GM12872 (cell line): ENCODE measurements around the gene C1QTNF5.

Source experiments
- TF ChIP-seq, protein P1 (sequence below): IDR thresholded peaks from 3 replicates; pipeline ENCODE4 v1.5.1; 2011; ENCODE audit warnings: low read depth, mild to moderate bottlenecking, low read length, moderate library complexity; ENCODE audit not compliant: insufficient read depth

The C1QTNF5 gene

GRCh38 chr11:119306373-119306890 is 34.3 kb downstream of the C1QTNF5 start:
- TF ChIP-seq, protein P1, sequence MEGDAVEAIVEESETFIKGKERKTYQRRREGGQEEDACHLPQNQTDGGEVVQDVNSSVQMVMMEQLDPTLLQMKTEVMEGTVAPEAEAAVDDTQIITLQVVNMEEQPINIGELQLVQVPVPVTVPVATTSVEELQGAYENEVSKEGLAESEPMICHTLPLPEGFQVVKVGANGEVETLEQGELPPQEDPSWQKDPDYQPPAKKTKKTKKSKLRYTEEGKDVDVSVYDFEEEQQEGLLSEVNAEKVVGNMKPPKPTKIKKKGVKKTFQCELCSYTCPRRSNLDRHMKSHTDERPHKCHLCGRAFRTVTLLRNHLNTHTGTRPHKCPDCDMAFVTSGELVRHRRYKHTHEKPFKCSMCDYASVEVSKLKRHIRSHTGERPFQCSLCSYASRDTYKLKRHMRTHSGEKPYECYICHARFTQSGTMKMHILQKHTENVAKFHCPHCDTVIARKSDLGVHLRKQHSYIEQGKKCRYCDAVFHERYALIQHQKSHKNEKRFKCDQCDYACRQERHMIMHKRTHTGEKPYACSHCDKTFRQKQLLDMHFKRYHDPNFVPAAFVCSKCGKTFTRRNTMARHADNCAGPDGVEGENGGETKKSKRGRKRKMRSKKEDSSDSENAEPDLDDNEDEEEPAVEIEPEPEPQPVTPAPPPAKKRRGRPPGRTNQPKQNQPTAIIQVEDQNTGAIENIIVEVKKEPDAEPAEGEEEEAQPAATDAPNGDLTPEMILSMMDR = no peak

GRCh38 chr11:119305556-119306372 is 34.9 kb downstream of the C1QTNF5 start:
- TF ChIP-seq, protein P1 = no peak

- TF ChIP-seq, protein P1 = no peak
These were observed 37.4 kb downstream of the C1QTNF5 start for GRCh38 chr11:119303227-119303718.

GRCh38 chr11:119300198-119300964 is 40.3 kb downstream of the C1QTNF5 start:
- TF ChIP-seq, protein P1 = no peak

DNA sequence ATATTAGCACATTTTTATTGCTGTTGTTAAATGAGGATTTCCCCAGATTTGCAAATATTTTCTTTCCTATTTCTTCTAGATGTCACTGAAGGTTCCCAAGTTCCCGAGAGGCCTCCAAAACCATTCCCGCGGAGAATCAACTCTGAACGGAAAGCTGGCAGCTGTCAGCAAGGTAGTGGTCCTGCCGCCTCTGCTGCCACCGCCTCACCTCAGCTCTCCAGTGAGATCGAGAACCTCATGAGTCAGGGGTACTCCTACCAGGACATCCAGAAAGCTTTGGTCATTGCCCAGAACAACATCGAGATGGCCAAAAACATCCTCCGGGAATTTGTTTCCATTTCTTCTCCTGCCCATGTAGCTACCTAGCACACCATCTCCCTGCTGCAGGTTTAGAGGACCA is 41.3 kb downstream of the C1QTNF5 start:
- TF ChIP-seq, protein P1 = no peak

DNA sequence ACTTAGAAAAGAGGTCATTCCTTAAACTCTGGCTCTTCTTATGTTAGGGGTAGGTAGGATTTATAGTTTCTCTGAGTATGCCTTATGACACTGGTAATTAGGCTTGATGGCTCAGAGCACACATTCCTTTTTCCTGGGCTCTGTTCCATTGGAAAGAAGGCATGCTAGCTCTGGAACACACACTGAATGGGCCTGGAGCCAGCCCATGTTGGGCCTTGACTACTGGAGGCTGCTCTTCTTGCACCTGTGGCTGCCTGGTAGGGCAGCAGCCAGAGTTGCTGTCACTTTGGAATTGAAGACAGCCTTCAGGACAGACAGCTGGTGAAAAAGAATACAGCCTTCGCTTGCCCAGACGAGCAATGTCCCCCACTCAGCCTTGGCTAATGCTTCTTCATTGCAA is 42.0 kb downstream of the C1QTNF5 start:
- TF ChIP-seq, protein P1 = no peak

DNA sequence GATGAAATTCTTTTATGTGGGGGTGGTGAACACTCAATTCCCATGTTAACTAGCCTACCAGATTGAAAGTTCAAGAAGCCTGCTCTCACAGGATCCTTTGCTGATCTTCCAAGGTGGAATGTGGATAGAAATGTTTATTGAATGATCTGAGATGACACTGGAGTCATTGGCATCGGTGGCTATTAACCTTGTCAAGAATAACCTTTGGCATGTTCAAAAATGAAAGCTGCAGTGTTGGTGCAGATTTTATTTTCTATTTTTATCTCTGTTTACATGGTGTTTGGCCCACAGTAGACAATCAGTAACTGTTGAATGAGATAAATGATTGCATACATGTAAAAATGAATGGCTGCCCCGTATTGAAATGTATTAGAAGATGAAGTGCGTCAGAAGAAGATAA is 42.7 kb downstream of the C1QTNF5 start:
- TF ChIP-seq, protein P1 = no peak
